GM21390 (cell line): ENCODE results near the gene GFOD1.
"Not testable (repeated sequence)": the region's sequence is repeated elsewhere in the genome, so short reads cannot be mapped to it uniquely, and the experiment has no call there.

ENCODE experiments used
- ATAC-seq: cut with Tn5 transposase; IDR thresholded peaks from one replicate; pipeline ENCODE4 v1.9.1; 2021; ENCODE audit not compliant: unreplicated experiment

GFOD1 gene

GRCh38 chr6:13407709-13408695, 79.4 kb downstream of the GFOD1 start:
- ATAC-seq = no peak

GRCh38 chr6:13407368-13407708, 80.1 kb downstream of the GFOD1 start:
- no peak for ATAC-seq

- no peak for ATAC-seq
Observed at GRCh38 chr6:13406781-13407180, 80.6 kb downstream of the GFOD1 start.

- ATAC-seq = no peak
Observed at GRCh38 chr6:13405961-13406477, 81.4 kb downstream of the GFOD1 start.

GRCh38 chr6:13404892-13405254, 82.5 kb downstream of the GFOD1 start:
- no peak for ATAC-seq

- ATAC-seq = no peak
Observed at GRCh38 chr6:13404228-13404891, 83.0 kb downstream of the GFOD1 start.

GRCh38 chr6:13402711-13403110, 84.7 kb downstream of the GFOD1 start:
- no peak for ATAC-seq

- no peak for ATAC-seq
Observed at GRCh38 chr6:13400772-13401171, 86.6 kb downstream of the GFOD1 start.

- no peak for ATAC-seq
Observed at GRCh38 chr6:13398421-13398994, 88.9 kb downstream of the GFOD1 start.

- no peak for ATAC-seq
Observed at GRCh38 chr6:13398069-13398381, 89.4 kb downstream of the GFOD1 start.

GRCh38 chr6:13397359-13398068, 89.9 kb downstream of the GFOD1 start:
- peak; percentile 73 for ATAC-seq

- no peak for ATAC-seq
Observed at GRCh38 chr6:13396241-13396792, 91.1 kb downstream of the GFOD1 start.

- ATAC-seq = no peak
Observed at GRCh38 chr6:13395272-13396237, 91.8 kb downstream of the GFOD1 start.

GRCh38 chr6:13392462-13392861, 94.9 kb downstream of the GFOD1 start:
- no peak for ATAC-seq

GRCh38 chr6:13391537-13391936, 95.9 kb downstream of the GFOD1 start:
- ATAC-seq = no peak

GRCh38 chr6:13390658-13391057, 96.7 kb downstream of the GFOD1 start:
- no peak for ATAC-seq

- ATAC-seq = not testable (repeated sequence)
Observed at GRCh38 chr6:13389237-13389636, 98.2 kb downstream of the GFOD1 start.

GRCh38 chr6:13388769-13389168, 98.6 kb downstream of the GFOD1 start:
- ATAC-seq = not testable (repeated sequence)

- no peak for ATAC-seq
Observed at GRCh38 chr6:13384966-13385365, 102.4 kb downstream of the GFOD1 start.

- no peak for ATAC-seq
Observed at GRCh38 chr6:13384506-13384905, 102.9 kb downstream of the GFOD1 start.
